ENCODE results near the gene TLK2. TPM values are rescaled to one million over a fixed set of nuclear protein-coding genes. Genes with fewer than 3 reads are reported as not detected.
"Not testable (repeated sequence)": the region's sequence is repeated elsewhere in the genome, so short reads cannot be mapped to it uniquely, and the experiment has no call there.

The TLK2 gene
- total RNA-seq, 3 donors from 2014 or later = 39.8 to 59.0 (median 42.0) TPM

DNA sequence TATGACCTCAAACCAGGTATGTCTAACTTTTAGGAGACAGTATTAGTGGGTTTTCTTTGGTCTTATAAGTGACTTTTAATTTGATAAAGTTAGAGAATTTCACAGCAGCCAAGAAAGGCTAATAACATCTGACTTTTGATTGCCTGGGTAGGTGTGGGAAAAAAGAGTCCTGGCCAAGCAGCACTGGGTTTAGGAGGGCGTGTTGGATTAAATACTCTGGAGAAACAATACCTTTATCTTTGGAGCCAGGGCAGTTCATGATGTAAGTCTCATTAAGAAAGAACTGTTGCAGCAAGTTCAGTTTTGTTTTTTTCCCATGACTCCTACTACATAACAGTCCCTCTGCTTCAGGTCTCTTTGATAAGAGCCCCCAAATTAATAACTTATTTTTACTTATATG, 122.2 kb downstream of the TLK2 start:
- no peak for TF ChIP-seq POLR2A (IDR thresholded peaks at IDR 0.05)
- no peak for TF ChIP-seq POLR2AphosphoS5 (IDR thresholded peaks at IDR 0.05)
- no peak for TF ChIP-seq CTCF (IDR thresholded peaks at IDR 0.05)
- no peaks in the 10 kb centered on the region for H3K36me3 ChIP-seq
- no peaks in the 10 kb centered on the region for H3K27me3 ChIP-seq
- no peak overlapping the region for H3K27ac ChIP-seq
- H3K9me3 ChIP-seq = no peaks in the 10 kb centered on the region
- H3K4me1 ChIP-seq = no peaks in the 10 kb centered on the region
- no peak for DNase-seq (ENCODE audit: low spot score in 2 of 2)
- intact Hi-C loops (cut with DNase I; ENCODE audit: low total_unique reads) = no loop called here
- H3K4me3 ChIP-seq = no peak overlapping the region

- no peak for DNase-seq (ENCODE audit: low spot score in 2 of 2)
- Histone ChIP-seq H3K36me3 (no peaks in the 10 kb centered on the region), H3K27ac (no peak overlapping the region), H3K9me3 (no peaks in the 10 kb centered on the region), H3K4me3 (no peak overlapping the region), H3K27me3 (no peaks in the 10 kb centered on the region), H3K4me1 (no peaks in the 10 kb centered on the region)
- no peak for TF ChIP-seq POLR2AphosphoS5 (IDR thresholded peaks at IDR 0.05)
- no peak for TF ChIP-seq CTCF (IDR thresholded peaks at IDR 0.05)
- TF ChIP-seq POLR2A (IDR thresholded peaks at IDR 0.05) = no peak
- intact Hi-C loops (cut with DNase I; ENCODE audit: low total_unique reads) = no loop called here
These were observed 122.8 kb downstream of the TLK2 start for GRCh38 chr17:62601471-62601870.

DNA sequence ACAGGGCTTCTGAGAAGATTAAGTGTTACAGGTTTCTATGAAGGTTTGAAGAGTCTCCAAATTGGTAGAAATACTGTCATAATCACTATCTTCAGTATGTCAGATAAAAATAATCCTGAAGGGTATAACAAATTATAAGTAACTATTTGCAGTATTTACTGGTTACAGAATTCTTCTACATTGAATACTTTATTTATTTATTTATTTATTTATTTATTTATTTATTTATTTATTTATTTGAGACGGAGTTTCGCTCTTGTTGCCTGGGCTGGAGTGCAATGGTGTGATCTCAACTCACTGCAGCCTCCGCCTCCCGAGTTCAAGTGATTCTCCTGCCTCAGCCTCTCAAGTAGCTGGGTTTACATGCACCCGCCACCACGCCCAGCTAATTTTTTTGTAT, 125.2 kb downstream of the TLK2 start:
- H3K36me3 ChIP-seq; intact Hi-C loops (cut with DNase I; ENCODE audit: low total_unique reads); H3K4me3 ChIP-seq; H3K4me1 ChIP-seq; DNase-seq (ENCODE audit: low spot score in 2 of 2); H3K27ac ChIP-seq; H3K27me3 ChIP-seq; H3K9me3 ChIP-seq: not testable (repeated sequence)

DNA sequence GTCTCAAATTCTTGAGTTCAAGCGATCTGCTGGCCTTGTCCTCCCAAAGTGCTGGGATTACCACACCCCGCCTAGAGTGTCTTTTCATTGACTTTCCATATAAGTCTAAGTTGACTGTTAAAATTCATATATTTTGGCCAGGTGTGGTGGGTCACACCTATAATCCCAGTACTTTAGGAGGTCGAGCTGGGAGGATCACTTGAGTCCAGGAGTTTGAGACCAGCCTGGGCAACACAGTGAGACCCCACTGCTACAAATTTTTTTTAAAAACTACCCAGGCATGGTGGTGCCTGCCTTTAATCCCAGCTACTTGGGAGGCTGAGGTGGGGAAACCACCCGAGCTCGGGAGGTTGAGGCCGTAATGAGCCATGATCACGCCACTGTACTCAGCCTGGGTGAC, 127.0 kb downstream of the TLK2 start:
- H3K27me3 ChIP-seq = no peaks in the 10 kb centered on the region
- DNase-seq (ENCODE audit: low spot score in 2 of 2) = no peak
- H3K4me1 ChIP-seq = no peaks in the 10 kb centered on the region
- TF ChIP-seq POLR2A (IDR thresholded peaks at IDR 0.05) = no peak
- no peak for TF ChIP-seq CTCF (IDR thresholded peaks at IDR 0.05)
- TF ChIP-seq POLR2AphosphoS5 (IDR thresholded peaks at IDR 0.05) = no peak
- H3K27ac ChIP-seq = no peak overlapping the region
- intact Hi-C loops (cut with DNase I; ENCODE audit: low total_unique reads) = no loop called here
- no peak overlapping the region for H3K4me3 ChIP-seq
- H3K36me3 ChIP-seq = no peaks in the 10 kb centered on the region
- no peaks in the 10 kb centered on the region for H3K9me3 ChIP-seq

DNA sequence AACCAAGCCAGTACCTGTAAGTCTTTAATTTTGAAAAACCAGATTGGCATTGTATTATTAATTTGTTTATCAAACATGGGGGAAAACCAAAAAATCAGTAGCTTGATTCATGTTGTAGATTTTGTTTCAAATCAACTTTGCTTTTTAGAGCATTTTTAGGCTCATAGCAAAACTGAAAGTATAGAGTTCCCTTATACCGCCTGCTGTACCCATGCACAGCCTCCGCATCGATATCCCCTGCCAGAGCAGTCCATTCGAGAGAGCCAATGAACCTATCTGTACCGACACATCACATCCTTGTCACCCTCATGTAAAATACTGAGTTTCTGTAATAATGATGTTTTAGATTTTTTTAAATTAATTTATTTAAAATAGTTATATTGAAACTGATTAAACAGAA, 132.7 kb downstream of the TLK2 start:
- intact Hi-C loops (cut with DNase I; ENCODE audit: low total_unique reads) = no loop called here
- no peak for DNase-seq (ENCODE audit: low spot score in 2 of 2)
- H3K4me1 ChIP-seq = no peaks in the 10 kb centered on the region
- no peaks in the 10 kb centered on the region for H3K27me3 ChIP-seq
- no peak overlapping the region for H3K4me3 ChIP-seq
- no peaks in the 10 kb centered on the region for H3K9me3 ChIP-seq
- H3K27ac ChIP-seq = no peak overlapping the region
- no peaks in the 10 kb centered on the region for H3K36me3 ChIP-seq
- TF ChIP-seq POLR2A (IDR thresholded peaks at IDR 0.05) (no peak), CTCF (IDR thresholded peaks at IDR 0.05) (no peak), POLR2AphosphoS5 (IDR thresholded peaks at IDR 0.05) (no peak)

DNA sequence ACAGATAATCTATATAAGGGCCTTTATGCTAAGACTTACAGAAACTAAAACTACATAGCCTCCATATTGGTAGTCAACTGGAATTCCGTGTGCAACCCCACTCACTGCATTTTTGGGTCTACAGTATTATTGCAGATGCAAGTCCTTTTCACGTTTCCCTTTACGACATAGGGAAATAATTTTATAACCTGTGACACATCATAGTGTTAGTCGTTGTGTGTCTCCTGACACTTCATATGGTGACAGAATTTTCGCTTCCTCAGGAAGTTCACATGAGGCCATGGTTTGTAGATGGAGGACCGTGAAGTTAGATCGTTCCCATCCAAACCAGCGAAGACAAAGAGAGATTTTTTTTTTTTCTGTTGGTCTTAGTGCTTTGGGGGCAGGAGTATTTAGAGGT, 133.1 kb downstream of the TLK2 start:
- no peak for DNase-seq (ENCODE audit: low spot score in 2 of 2)
- H3K4me3 ChIP-seq = no peak overlapping the region
- H3K4me1 ChIP-seq = no peaks in the 10 kb centered on the region
- intact Hi-C loops (cut with DNase I; ENCODE audit: low total_unique reads) = no loop called here
- no peaks in the 10 kb centered on the region for H3K9me3 ChIP-seq
- H3K27me3 ChIP-seq = no peaks in the 10 kb centered on the region
- no peak overlapping the region for H3K27ac ChIP-seq
- no peaks in the 10 kb centered on the region for H3K36me3 ChIP-seq
- TF ChIP-seq CTCF (IDR thresholded peaks at IDR 0.05) (no peak), POLR2AphosphoS5 (IDR thresholded peaks at IDR 0.05) (no peak), POLR2A (IDR thresholded peaks at IDR 0.05) (no peak)

DNA sequence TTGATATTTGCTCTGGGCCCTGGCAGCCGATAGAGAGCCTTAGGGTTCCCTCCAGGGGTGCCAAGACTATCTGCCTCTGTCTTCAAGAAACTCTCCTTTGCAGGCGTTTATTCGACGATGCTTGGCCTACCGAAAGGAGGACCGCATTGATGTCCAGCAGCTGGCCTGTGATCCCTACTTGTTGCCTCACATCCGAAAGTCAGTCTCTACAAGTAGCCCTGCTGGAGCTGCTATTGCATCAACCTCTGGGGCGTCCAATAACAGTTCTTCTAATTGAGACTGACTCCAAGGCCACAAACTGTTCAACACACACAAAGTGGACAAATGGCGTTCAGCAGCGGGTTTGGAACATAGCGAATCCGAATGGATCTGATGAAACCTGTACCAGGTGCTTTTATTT, 133.7 kb downstream of the TLK2 start:
- intact Hi-C loops (cut with DNase I; ENCODE audit: low total_unique reads); H3K27ac ChIP-seq: not testable (repeated sequence)

GRCh38 chr17:62613095-62613494, 134.5 kb downstream of the TLK2 start:
- H3K27ac ChIP-seq; DNase-seq (ENCODE audit: low spot score in 2 of 2); intact Hi-C loops (cut with DNase I; ENCODE audit: low total_unique reads): not testable (repeated sequence)

More for the DNA sequence above, 133.7 kb downstream of the TLK2 start:
- not testable (repeated sequence) for H3K36me3 ChIP-seq; H3K4me1 ChIP-seq; H3K9me3 ChIP-seq; H3K4me3 ChIP-seq; DNase-seq (ENCODE audit: low spot score in 2 of 2); H3K27me3 ChIP-seq

More at GRCh38 chr17:62613095-62613494, 134.5 kb downstream of the TLK2 start:
- H3K4me3 ChIP-seq, H3K4me1 ChIP-seq, H3K9me3 ChIP-seq, H3K36me3 ChIP-seq, H3K27me3 ChIP-seq: not testable (repeated sequence)
